DOHH2 (cell line): ENCODE results near the gene SLC22A4.

ENCODE experiments used
- H3F3A ChIP-seq: fragments of 200-600 bp; sonication (generic), shearing (Covaris generic); 2 replicates; pipeline ENCODE4 v1.6.0; 2016; ENCODE audit warnings: antibody characterized with exemption, mild to moderate bottlenecking; ENCODE audit not compliant: control insufficient read depth, insufficient read depth
- H3K27ac ChIP-seq: fragments of 200-600 bp; sonication (generic); 2 replicates; pipeline ENCODE4 v1.5.1; 2014; ENCODE audit warnings: low read depth, mild to moderate bottlenecking, low read length, moderate library complexity
- H3K27me3 ChIP-seq: fragments of 200-600 bp; sonication (generic); 2 replicates; pipeline ENCODE4 v1.6.1; 2014; ENCODE audit warnings: mild to moderate bottlenecking, low read length, mixed read lengths; ENCODE audit not compliant: control insufficient read depth
- H3K36me3 ChIP-seq: fragments of 200-600 bp; sonication (generic); 2 replicates; pipeline ENCODE4 v1.6.1; 2014; ENCODE audit warnings: mild to moderate bottlenecking, low read length, moderate library complexity, mixed read lengths; ENCODE audit not compliant: control insufficient read depth
- H3K4me1 ChIP-seq: fragments of 200-600 bp; sonication (generic); 2 replicates; pipeline ENCODE4 v1.6.1; 2014; ENCODE audit warnings: mild to moderate bottlenecking, low read length, mixed read lengths; ENCODE audit not compliant: control insufficient read depth
- H3K4me2 ChIP-seq: fragments of 200-600 bp; sonication (generic); 2 replicates; pipeline ENCODE4 v1.6.0; 2014; ENCODE audit warnings: mild to moderate bottlenecking, low read length, moderate library complexity
- H3K4me3 ChIP-seq: fragments of 200-600 bp; sonication (generic); 2 replicates; pipeline ENCODE4 v1.5.1; 2014; ENCODE audit warnings: mild to moderate bottlenecking, low read length, mixed read lengths
- H3K79me2 ChIP-seq: fragments of 200-600 bp; sonication (generic); 2 replicates; pipeline ENCODE4 v1.6.1; 2014; ENCODE audit warnings: mild to moderate bottlenecking, low read length, mixed read lengths; ENCODE audit not compliant: control insufficient read depth
- H3K9me2 ChIP-seq: fragments of 200-600 bp; sonication (generic); replicated peaks from 2 replicates; pipeline ENCODE4 v1.6.1; 2014; ENCODE audit warnings: mild to moderate bottlenecking, low read length, mixed read lengths; ENCODE audit not compliant: control insufficient read depth
- H3K9me3 ChIP-seq: fragments of 200-600 bp; sonication (generic); 2 replicates; pipeline ENCODE4 v1.6.1; 2014; ENCODE audit warnings: antibody characterized with exemption, low read length, mixed read lengths; ENCODE audit not compliant: control insufficient read depth, insufficient read depth
- H4K20me1 ChIP-seq: fragments of 200-600 bp; sonication (generic); 2 replicates; pipeline ENCODE4 v1.6.0; 2014; ENCODE audit warnings: low read depth, mild to moderate bottlenecking, antibody characterized with exemption, low read length, moderate library complexity; ENCODE audit not compliant: control insufficient read depth, insufficient read depth
- CTCF ChIP-seq: fragments of 200-600 bp; sonication (generic); IDR thresholded peaks from one replicate; pipeline ENCODE4 v1.5.1; 2014; ENCODE audit warnings: antibody characterized with exemption, mild to moderate bottlenecking, low read depth, low read length; ENCODE audit not compliant: poor library complexity, severe bottlenecking
- EZH2phosphoT487 ChIP-seq: fragments of 200-600 bp; sonication (generic); IDR thresholded peaks from 2 replicates; pipeline ENCODE4 v1.6.1; 2017; ENCODE audit warnings: borderline replicate concordance, mild to moderate bottlenecking, antibody characterized with exemption, low read length, moderate library complexity, mixed read lengths

Gene SLC22A4

GRCh38 chr5:132266836-132267160 is 27.4 kb upstream of the SLC22A4 start:
- no peaks in the 10 kb centered on the region for H3K79me2 ChIP-seq
- TF ChIP-seq CTCF (no peak), EZH2phosphoT487 (no peak)
- H3K4me3 ChIP-seq, result no peak overlapping the region
- H3F3A ChIP-seq, result no peaks in the 10 kb centered on the region
- no peaks in the 10 kb centered on the region for H3K4me1 ChIP-seq
- H3K9me2 ChIP-seq, result no peaks in the 10 kb centered on the region
- H3K36me3 ChIP-seq, result no peaks in the 10 kb centered on the region
- H3K27ac ChIP-seq, result no peak overlapping the region
- no peaks in the 10 kb centered on the region for H4K20me1 ChIP-seq
- H3K27me3 ChIP-seq, result peaks cover 8% of the 10 kb centered on the region
- no peak overlapping the region for H3K4me2 ChIP-seq
- H3K9me3 ChIP-seq, result no peaks in the 10 kb centered on the region

- Histone ChIP-seq H3K27me3 (peaks cover 8% of the 10 kb centered on the region), H3K27ac (no peak overlapping the region), H3K4me2 (no peak overlapping the region), H3K79me2 (no peaks in the 10 kb centered on the region), H3K9me3 (no peaks in the 10 kb centered on the region), H3K4me3 (no peak overlapping the region), H3F3A (no peaks in the 10 kb centered on the region), H3K4me1 (no peaks in the 10 kb centered on the region), H3K36me3 (no peaks in the 10 kb centered on the region), H4K20me1 (no peaks in the 10 kb centered on the region), H3K9me2 (no peaks in the 10 kb centered on the region)
- TF ChIP-seq EZH2phosphoT487 (no peak), CTCF (no peak)
Observed at GRCh38 chr5:132267166-132267739, 26.9 kb upstream of the SLC22A4 start.

GRCh38 chr5:132267931-132268768 is 26.0 kb upstream of the SLC22A4 start:
- Histone ChIP-seq H3K4me1 (no peaks in the 10 kb centered on the region), H3K79me2 (no peaks in the 10 kb centered on the region), H3K9me3 (no peaks in the 10 kb centered on the region), H3K27ac (no peak overlapping the region), H3F3A (no peaks in the 10 kb centered on the region), H3K4me3 (no peak overlapping the region), H3K27me3 (peaks cover 12% of the 10 kb centered on the region), H3K36me3 (no peaks in the 10 kb centered on the region), H3K9me2 (no peaks in the 10 kb centered on the region), H3K4me2 (no peak overlapping the region), H4K20me1 (no peaks in the 10 kb centered on the region)
- TF ChIP-seq EZH2phosphoT487, result no peak
- no peak for TF ChIP-seq CTCF
